LNCAP (cell line): ENCODE results near the gene GNAO1.

Experiments used
- CTCF ChIP-seq: fragments of 450-650 bp; IDR thresholded peaks from 2 replicates; pipeline ENCODE4 v1.5.1; 2017; ENCODE audit warnings: mild to moderate bottlenecking

Gene GNAO1

DNA sequence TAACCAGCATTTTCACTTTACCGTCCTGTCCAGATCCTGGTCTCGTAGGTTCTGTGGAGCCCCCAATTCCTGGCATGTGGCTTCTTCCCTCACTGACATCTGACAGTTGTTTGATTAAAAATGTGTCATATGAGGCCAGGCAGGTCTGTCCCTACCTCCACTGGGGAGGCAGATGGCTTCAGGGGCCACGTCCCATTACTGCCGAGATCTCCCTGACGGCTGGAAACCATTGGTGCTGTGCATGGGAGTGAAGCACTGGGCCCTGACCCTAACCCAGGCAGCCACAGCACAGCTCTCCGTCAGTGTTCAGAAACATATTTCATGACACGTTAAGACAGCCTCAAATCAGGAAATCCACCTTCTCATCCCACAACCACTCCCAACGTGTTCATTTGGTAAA, 77.5 kb downstream of the GNAO1 start:
- TF ChIP-seq CTCF, result no peak

GRCh38 chr16:56269281-56269680, 78.0 kb downstream of the GNAO1 start:
- TF ChIP-seq CTCF, result no peak

DNA sequence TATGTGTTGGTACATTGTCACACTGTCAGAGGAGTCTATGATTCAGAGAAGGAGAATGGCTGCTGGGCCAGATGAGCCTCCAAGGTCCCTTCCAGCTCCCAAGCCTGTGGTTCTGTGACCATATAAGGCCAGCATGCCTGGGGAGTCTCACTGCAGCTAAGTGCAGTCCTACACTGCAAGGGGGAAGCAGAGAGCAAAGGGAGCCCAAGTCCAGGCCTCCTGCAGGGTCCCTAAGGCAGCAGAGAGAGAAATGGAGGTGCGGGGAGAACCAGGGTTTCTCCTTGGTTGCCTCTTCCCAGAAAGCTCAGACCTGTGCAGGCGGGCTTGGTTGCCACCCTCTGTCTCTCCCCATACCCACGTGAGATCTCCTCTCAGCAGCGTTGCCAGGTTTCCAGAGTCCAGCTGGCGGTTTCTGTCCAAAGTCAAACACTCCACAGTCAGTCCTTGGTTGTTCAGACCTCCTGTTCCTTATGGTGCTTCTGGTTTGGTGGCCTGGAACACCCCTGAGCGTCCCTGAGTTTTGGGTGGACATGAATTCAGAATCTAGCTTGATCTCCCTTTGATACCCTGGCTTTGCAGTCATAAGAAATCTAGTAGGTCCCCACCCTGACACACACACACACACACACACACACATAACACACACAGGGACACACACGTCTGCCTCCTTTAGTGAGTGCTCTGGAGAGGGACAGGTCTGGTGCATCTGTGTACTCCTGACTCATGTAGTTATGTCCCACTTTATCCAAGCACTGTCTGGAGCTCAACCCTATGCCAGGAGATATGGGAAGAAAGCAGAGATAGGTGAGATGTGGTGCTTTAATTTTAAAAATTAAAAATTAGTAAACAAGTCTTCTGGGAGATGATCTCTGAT, 78.8 kb downstream of the GNAO1 start:
- TF ChIP-seq CTCF, result no peak

DNA sequence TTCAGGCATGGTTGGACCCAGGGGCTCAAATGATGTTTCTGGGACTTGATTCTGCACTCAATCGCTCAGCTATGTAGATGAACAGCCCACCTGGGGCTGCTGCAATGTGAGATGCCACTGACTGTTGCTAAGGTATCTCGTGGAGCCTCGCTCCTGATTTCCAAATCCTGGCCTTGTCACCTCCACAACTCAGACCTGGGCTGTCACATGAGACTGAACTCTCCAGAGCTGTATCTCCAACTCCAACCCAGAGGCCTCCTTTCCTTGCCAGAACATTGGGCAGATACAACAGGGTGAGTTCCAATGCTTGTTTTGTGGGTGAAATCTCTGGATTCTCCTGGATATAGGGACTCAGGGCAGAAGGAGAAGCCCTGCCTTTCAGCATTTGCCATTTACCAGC, 79.5 kb downstream of the GNAO1 start:
- no peak for TF ChIP-seq CTCF

GRCh38 chr16:56272583-56272894, 81.2 kb downstream of the GNAO1 start:
- no peak for TF ChIP-seq CTCF

DNA sequence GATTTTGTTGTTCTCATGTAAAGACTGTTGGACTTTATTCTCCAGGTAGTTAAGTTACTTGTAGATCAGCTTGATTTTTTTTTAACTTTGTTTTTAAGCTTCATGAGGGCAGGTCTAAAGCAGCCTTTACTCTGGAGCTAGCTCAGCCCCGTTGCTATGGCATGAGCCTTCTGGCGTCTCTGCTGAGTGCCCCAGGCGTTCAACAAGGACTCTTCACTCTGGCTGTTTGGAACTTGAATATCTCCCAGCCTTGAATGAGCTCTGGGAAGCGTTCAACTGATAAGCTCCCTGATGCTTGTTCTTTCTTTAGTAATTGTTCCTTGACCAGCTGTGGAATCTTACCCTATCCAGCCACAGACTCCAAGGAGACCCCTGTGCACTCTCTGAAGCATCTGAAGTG, 82.3 kb downstream of the GNAO1 start:
- no peak for TF ChIP-seq CTCF

- TF ChIP-seq CTCF, result no peak
Observed at GRCh38 chr16:56274369-56274768, 83.1 kb downstream of the GNAO1 start.

DNA sequence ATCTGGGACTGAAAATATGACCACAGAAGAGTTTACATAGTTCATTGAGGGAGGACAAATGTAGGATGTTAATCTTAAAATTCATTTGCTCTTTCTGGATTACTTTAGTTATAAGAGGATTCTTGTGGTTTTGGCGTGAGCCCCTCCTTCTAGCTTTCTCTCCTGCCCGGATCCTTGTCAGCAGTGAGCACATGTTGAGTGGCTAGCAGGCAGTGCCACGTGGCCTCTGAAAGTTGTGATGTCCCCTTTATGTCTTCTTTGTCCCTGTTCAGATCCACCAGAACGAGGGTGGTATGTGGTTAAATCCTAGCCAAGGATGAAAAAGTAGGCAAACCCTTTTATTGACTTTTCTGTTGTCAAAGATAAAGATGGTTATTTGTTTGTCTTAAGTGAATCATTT, 83.8 kb downstream of the GNAO1 start:
- TF ChIP-seq CTCF, result no peak
